A549 treated with DMSO at 1 μM for 4 hours (cell line): ENCODE measurements around the gene HLA-G. TPM values are rescaled to one million over a fixed set of nuclear protein-coding genes. Genes with fewer than 3 reads are reported as not detected.

Source experiments
- total RNA-seq: library from RNA; stranded (reverse); fragments of 200-300 nt; extraction: Qiagen RNA extraction; gene quantifications from 5 replicates; pipeline ENCODE4 v1.2.3, GENCODE V29; 2022; ENCODE audit warnings: low read depth

The HLA-G gene
- not detected in 5 replicates for total RNA-seq

GRCh38 chr6:29827579-29828470 lies at the start of gene HLA-G:
Gene HLA-G, plus strand, starts transcription at chr6:29827825. Its CDS starts 20 bp downstream, at chr6:29827845.

Other genes with a start within 250 kb of the HLA-G start
- gene OR2H2, start 242.7 kb upstream of the HLA-G start, total RNA-seq = not detected in 5 replicates
- gene GABBR1, start 194.6 kb upstream of the HLA-G start, total RNA-seq = 3.9 to 6.6 TPM (median 5.7 TPM) in 5 replicates
- not detected in 5 replicates for gene MOG, start 170.7 kb upstream of the HLA-G start, total RNA-seq
- not detected in 5 replicates for gene ZFP57, start 146.7 kb upstream of the HLA-G start, total RNA-seq
- 3.9 to 5.1 TPM (median 4.4 TPM) in 5 replicates for gene HLA-F, start 104.4 kb upstream of the HLA-G start, total RNA-seq
- gene HLA-A, start 114.7 kb downstream of the HLA-G start, total RNA-seq = 132 to 142 TPM (median 140 TPM) in 5 replicates
- gene POLR1H, start 233.4 kb downstream of the HLA-G start, total RNA-seq = 30.4 to 34.8 TPM (median 33.1 TPM) in 5 replicates
- 43.1 to 44.3 TPM (median 43.9 TPM) in 5 replicates for gene PPP1R11, start 239.4 kb downstream of the HLA-G start, total RNA-seq
- gene RNF39, start 247.9 kb downstream of the HLA-G start, total RNA-seq = 0.04 to 0.05 TPM in 2 of 5 replicates, not detected in the others